Measurements from ENCODE around the gene CELSR1. TPM values are rescaled to one million over a fixed set of nuclear protein-coding genes. Genes with fewer than 3 reads are reported as not detected.

Gene CELSR1
- total RNA-seq, 1 experiment from 2014 or later, result 19.6 TPM

DNA sequence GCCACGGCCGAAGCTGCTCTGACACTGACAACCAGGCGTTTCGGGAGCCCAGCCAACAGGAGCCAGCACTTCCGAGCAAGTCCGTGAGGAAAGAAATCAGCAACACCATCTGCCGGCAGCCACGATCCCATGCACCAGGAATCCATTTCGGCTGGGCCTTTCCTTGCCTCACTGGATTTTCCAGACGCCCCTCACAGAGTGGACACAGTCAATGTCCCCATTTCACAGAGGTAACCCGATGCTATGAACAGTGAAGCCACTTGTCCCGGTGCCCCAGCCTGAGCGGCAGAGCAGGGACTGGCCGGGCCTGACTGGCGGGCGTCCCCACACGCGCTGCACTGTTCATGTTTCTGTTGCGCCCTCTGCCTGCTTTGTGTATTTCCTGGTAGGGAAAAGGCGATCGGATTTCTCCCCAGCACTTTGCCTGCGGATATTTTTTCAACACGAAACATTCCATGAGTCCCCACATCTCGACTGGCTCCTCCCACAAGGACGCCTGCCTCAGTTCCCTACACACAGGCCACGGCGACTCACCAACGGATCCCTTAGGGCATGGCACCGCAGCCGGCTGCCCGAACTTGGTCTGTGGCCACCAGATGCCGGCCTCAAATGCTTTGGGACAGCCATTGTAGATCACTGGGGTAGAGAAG lies 146.6 kb downstream of the CELSR1 start (continued):
- TF ChIP-seq, protein P1, sequence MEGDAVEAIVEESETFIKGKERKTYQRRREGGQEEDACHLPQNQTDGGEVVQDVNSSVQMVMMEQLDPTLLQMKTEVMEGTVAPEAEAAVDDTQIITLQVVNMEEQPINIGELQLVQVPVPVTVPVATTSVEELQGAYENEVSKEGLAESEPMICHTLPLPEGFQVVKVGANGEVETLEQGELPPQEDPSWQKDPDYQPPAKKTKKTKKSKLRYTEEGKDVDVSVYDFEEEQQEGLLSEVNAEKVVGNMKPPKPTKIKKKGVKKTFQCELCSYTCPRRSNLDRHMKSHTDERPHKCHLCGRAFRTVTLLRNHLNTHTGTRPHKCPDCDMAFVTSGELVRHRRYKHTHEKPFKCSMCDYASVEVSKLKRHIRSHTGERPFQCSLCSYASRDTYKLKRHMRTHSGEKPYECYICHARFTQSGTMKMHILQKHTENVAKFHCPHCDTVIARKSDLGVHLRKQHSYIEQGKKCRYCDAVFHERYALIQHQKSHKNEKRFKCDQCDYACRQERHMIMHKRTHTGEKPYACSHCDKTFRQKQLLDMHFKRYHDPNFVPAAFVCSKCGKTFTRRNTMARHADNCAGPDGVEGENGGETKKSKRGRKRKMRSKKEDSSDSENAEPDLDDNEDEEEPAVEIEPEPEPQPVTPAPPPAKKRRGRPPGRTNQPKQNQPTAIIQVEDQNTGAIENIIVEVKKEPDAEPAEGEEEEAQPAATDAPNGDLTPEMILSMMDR (IDR thresholded peaks at IDR 0.05 in 2 of 3, conservative IDR thresholded peaks at IDR 0.05 in 1 of 3; ENCODE audit: borderline replicate concordance in 1 of 3, insufficient read depth in 1 of 3, low read depth in 2 of 3, low read length in 2 of 3), result no peak
- TF ChIP-seq YY1 (IDR thresholded peaks at IDR 0.05; ENCODE audit: extremely low read depth, insufficient replicate concordance, low read depth, low read length), result no peak
- no peak for TF ChIP-seq SIN3A (IDR thresholded peaks at IDR 0.05; ENCODE audit: low read depth)
- TF ChIP-seq ZFX (IDR thresholded peaks at IDR 0.05), result no peak
- TF ChIP-seq TCF7L2 (IDR thresholded peaks at IDR 0.05; ENCODE audit: borderline replicate concordance, extremely low read depth, insufficient read depth, insufficient read length), result no peak
- no peak for TF ChIP-seq EZH2phosphoT487 (IDR thresholded peaks at IDR 0.05; ENCODE audit: borderline replicate concordance)
- no peak for TF ChIP-seq FOSL1 (IDR thresholded peaks at IDR 0.05; ENCODE audit: low read depth)
- no peak for TF ChIP-seq CEBPB (IDR thresholded peaks at IDR 0.05; ENCODE audit: low read depth)
- TF ChIP-seq, protein P2, sequence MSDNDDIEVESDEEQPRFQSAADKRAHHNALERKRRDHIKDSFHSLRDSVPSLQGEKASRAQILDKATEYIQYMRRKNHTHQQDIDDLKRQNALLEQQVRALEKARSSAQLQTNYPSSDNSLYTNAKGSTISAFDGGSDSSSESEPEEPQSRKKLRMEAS (IDR thresholded peaks at IDR 0.05), result no peak
- TF ChIP-seq SRF (IDR thresholded peaks at IDR 0.05; ENCODE audit: low read depth), result no peak
- TF ChIP-seq ZNF274 (IDR thresholded peaks at IDR 0.05; ENCODE audit: low read depth, low read length), result no peak
- TF ChIP-seq JUND (IDR thresholded peaks at IDR 0.05), result no peak

DNA sequence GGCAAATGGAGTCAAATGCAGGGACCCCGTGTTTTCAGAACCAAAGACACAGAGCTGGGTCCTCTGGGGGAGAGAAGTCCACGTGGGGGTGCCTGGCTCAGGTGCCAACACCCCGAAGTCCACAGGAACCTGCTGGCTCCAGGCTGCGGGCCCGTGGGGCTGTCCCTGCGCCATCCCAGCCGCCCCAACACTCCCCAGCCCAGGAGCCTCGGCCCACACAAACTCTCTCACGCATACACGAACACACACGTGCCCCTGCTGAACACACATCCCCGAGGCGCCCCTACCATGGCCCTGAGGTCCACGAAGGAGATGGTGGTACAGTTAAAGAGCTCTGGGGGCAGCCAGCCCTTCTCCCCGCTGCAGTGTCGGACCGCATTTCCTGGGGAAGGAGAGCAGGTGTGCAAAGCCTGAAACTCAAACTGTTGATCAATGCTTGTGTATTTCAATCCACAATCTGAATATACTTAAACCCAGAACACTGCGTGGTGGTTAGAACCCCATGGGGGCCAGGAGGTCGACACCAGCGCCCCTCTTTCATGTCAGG lies 147.2 kb downstream of the CELSR1 start:
- intact Hi-C loops (cut with micrococcal nuclease), result no loop called here
- Histone ChIP-seq H3K9me3 (ENCODE audit: control insufficient read depth in 1 of 2, insufficient read depth in 1 of 2, low read depth in 1 of 2, low read length in 2 of 2) (no peaks in the 10 kb centered on the region), H3K4me1 (ENCODE audit: control insufficient read depth in 1 of 2, insufficient read depth in 2 of 2, low read length in 2 of 2) (peaks cover 0 to 9% of the 10 kb centered on the region in 2 experiments; a peak in 2 of 4 replicates), H3K79me2 (ENCODE audit: insufficient read depth, low read length) (no peaks in the 10 kb centered on the region), H3K4me3 (replicated peaks in 1 of 2; ENCODE audit: low read depth in 1 of 2, low read length in 2 of 2) (no peak overlapping the region), H3K4me2 (ENCODE audit: low read length) (no peak overlapping the region), H3K9me2 (ENCODE audit: insufficient read depth) (no peaks in the 10 kb centered on the region), H3K27ac (ENCODE audit: low read depth, low read length) (no peak overlapping the region), H4K20me1 (ENCODE audit: insufficient read depth) (no peaks in the 10 kb centered on the region), H3K9ac (ENCODE audit: low read length) (no peak overlapping the region), H2AFZ (ENCODE audit: low read depth, low read length, poor library complexity, severe bottlenecking) (no peak overlapping the region), H3K27me3 (ENCODE audit: insufficient read depth, low read length) (no peaks in the 10 kb centered on the region), H3K36me3 (ENCODE audit: control insufficient read depth in 1 of 2, insufficient read depth in 2 of 2, low read length in 2 of 2) (no peaks in the 10 kb centered on the region)
- no peak for DNase-seq (ENCODE audit: low read depth, low spot score)
- ChIA-PET POLR2A (no interaction called here), CTCF (no interaction called here), RAD21 (ENCODE audit: low non-redundant PET in 1 of 2, low total read pairs in 2 of 2, uncharacterized antibody in 2 of 2, unreplicated experiment in 2 of 2) (no interaction called here)
- no TSS peak for BruUV-seq (replicated peaks)
- ATAC-seq, result no peak
- no peak for TF ChIP-seq RAD21 (IDR thresholded peaks at IDR 0.05; ENCODE audit: low read depth)
- TF ChIP-seq, protein P3, sequence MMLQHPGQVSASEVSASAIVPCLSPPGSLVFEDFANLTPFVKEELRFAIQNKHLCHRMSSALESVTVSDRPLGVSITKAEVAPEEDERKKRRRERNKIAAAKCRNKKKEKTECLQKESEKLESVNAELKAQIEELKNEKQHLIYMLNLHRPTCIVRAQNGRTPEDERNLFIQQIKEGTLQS (IDR thresholded peaks at IDR 0.05), result no peak
- TF ChIP-seq CEBPB (IDR thresholded peaks at IDR 0.05; ENCODE audit: low read depth), result no peak
- TF ChIP-seq, protein P2 (IDR thresholded peaks at IDR 0.05), result no peak
- TF ChIP-seq TCF7L2 (IDR thresholded peaks at IDR 0.05; ENCODE audit: borderline replicate concordance, extremely low read depth, insufficient read depth, insufficient read length), result no peak
- TF ChIP-seq ZFX (IDR thresholded peaks at IDR 0.05), result no peak
- TF ChIP-seq, protein P4, sequence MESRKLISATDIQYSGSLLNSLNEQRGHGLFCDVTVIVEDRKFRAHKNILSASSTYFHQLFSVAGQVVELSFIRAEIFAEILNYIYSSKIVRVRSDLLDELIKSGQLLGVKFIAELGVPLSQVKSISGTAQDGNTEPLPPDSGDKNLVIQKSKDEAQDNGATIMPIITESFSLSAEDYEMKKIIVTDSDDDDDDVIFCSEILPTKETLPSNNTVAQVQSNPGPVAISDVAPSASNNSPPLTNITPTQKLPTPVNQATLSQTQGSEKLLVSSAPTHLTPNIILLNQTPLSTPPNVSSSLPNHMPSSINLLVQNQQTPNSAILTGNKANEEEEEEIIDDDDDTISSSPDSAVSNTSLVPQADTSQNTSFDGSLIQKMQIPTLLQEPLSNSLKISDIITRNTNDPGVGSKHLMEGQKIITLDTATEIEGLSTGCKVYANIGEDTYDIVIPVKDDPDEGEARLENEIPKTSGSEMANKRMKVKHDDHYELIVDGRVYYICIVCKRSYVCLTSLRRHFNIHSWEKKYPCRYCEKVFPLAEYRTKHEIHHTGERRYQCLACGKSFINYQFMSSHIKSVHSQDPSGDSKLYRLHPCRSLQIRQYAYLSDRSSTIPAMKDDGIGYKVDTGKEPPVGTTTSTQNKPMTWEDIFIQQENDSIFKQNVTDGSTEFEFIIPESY (IDR thresholded peaks at IDR 0.05; ENCODE audit: extremely low read depth, insufficient replicate concordance, low read length), result no peak
- TF ChIP-seq SRF (IDR thresholded peaks at IDR 0.05; ENCODE audit: low read depth), result no peak
- TF ChIP-seq SP1 (IDR thresholded peaks at IDR 0.05; ENCODE audit: low read depth), result no peak
- TF ChIP-seq, protein P1 (IDR thresholded peaks at IDR 0.05 in 2 of 3, conservative IDR thresholded peaks at IDR 0.05 in 1 of 3; ENCODE audit: borderline replicate concordance in 1 of 3, insufficient read depth in 1 of 3, low read depth in 2 of 3, low read length in 2 of 3), result no peak
- TF ChIP-seq JUND (IDR thresholded peaks at IDR 0.05), result no peak
